Activated CD8-positive, alpha-beta memory T cell treated with anti-CD3 and anti-CD28 coated beads, Interleukin-2, amount 50 U/mL, for 24 hours (primary cell): Measurements from ENCODE around the gene GCM1.
"Not testable (repeated sequence)": the region's sequence is repeated elsewhere in the genome, so short reads cannot be mapped to it uniquely, and the experiment has no call there.

ENCODE experiments used
- DNase-seq: peaks from one replicate; pipeline ENCODE4 v3.0.0-alpha.2; 2020; ENCODE audit errors: extremely low read depth

Gene GCM1, protein sequence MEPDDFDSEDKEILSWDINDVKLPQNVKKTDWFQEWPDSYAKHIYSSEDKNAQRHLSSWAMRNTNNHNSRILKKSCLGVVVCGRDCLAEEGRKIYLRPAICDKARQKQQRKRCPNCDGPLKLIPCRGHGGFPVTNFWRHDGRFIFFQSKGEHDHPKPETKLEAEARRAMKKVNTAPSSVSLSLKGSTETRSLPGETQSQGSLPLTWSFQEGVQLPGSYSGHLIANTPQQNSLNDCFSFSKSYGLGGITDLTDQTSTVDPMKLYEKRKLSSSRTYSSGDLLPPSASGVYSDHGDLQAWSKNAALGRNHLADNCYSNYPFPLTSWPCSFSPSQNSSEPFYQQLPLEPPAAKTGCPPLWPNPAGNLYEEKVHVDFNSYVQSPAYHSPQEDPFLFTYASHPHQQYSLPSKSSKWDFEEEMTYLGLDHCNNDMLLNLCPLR

DNA sequence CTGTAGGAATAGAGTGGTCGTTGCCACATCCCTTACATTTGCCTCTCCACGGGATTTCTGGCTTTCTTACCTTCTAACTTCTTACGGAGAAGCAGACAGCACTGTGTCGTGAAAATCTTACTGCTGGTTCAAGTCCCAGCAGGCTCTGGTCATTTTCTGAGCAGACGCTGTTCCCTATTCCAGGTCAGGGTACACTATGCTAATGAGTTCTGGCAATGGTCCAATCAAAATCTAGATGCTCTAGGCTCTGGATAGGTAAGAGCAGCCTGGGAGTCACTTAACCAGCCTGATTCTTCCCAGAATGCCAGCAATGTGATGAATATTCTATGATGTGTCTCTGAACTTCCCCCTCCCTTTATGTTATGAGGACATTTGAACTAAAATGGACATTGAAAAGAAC is at the start of gene GCM1:
TSS of gene GCM1 (minus strand) at position 158 of the 400 bp plus-strand sequence. CDS start 3,209 bp downstream, outside the sequence.
- no peak for DNase-seq

DNA sequence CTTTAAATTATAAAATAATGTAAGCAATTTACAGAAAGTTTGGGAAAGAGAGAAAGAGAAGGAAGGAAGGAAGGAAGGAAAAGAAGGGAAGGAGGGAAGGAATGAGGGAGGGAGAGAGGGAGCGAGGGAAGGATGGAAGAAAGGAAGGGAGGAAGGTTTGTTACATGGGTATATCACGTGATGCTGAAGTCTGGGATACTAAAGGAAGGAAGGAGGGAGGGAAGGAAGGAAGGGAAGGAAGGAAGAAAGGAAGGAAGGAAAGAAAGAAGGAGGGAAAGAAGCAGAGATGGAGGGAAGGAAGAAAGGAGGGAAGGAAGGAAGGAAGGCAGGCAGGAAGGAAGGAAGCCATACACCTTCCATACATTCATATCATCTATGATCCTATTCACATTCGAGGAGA is 48.9 kb upstream of the GCM1 start:
- DNase-seq: no peak

DNA sequence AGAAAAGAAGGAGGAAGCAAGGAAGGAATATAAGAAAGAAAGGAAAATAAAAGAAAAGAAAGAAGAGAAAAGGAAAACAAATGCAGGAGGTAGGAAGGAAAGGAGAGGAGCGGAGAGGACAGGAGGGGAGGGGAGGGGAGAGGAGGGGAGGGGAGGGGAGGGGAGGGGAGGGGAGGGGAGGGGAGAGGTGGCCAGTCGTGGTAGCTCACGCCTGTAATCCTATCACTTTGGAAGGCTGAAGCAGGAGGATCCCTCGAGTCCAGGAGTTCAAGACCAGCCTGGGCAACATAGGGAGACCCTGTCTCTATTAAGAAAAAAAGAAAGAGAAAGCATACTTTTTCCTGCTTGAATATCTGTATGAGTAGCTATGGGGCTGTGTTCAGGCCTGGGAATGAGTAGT is 46.4 kb upstream of the GCM1 start:
- no peak for DNase-seq

DNA sequence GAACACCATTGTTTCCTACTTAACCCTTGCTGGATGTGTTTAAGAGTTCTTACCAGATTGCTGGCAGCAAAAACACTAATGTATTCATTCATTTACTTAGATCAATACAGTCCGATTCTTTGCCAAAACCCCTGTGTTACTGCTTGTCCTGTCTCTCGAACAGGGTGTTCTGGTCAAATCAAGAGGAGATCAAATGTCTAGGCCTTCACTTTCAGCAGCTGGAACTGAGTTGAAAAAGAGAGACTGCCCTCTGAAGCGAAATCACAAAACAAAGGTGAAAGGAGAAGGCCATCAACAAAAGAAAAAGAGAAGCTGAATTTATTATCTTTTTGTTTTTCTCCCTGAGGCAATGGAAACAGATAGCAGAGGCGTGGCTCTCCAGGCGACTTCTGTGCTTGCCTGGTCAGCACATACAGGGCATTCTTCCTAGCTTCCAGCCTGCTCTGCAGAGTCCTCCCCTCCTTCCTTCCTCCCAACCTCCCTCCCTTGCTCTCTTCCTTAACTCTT is 44.1 kb upstream of the GCM1 start:
- no peak for DNase-seq

DNA sequence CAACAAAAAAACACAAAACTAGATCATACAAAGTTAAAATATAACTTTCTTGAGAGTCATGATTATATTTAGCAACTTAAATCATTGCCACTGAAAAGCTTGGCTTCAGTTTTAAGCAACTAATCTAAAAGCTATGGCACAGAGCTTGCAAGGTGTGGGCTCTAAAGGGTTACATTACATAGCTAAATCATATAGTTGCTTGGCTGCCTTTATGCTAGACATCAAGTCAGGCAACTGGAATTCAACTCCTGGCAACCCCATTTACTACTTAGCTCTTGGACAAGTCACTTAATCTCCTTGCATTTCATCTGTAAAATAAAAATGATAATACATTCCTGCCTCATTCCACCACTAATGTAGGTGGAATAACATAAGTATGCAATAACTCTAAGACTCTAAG is 40.9 kb upstream of the GCM1 start:
- DNase-seq: no peak

DNA sequence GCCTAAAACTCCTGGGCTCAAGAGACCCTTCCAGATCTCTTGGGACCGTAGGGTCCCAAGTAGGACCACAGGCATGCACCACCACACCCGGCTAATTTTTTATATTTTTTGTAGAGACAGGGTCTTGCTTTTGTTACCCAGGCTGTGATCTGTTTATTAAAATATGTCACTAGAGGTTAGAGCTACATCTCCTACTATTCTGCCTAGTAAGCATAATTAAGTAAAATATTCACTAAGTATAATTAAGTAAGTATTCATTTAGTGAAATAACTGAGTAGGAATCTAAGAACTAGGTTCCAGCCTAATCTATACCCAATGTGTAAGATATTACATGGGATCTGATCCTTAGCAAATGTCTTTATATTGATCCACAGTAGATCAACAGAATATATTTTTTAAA is 40.2 kb upstream of the GCM1 start:
- no peak for DNase-seq

DNA sequence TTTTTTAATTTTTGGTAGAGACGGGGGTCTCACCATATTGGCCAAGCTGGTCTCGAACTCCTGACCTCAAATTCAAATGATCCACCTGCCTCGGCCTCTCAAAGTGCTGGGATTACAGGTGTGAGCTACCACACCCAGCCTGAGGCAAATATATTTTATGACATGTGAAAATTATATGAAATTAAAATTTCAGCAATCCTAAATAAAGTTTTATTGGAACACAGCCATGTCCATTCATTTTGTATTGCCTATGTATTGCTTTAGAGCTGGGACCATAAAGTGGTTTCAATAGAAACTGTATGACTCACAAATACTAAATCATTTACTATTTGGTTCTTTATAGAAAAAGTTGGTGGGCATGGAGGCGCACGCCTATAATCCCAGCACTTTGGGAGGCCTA is 32.0 kb upstream of the GCM1 start:
- DNase-seq: no peak

DNA sequence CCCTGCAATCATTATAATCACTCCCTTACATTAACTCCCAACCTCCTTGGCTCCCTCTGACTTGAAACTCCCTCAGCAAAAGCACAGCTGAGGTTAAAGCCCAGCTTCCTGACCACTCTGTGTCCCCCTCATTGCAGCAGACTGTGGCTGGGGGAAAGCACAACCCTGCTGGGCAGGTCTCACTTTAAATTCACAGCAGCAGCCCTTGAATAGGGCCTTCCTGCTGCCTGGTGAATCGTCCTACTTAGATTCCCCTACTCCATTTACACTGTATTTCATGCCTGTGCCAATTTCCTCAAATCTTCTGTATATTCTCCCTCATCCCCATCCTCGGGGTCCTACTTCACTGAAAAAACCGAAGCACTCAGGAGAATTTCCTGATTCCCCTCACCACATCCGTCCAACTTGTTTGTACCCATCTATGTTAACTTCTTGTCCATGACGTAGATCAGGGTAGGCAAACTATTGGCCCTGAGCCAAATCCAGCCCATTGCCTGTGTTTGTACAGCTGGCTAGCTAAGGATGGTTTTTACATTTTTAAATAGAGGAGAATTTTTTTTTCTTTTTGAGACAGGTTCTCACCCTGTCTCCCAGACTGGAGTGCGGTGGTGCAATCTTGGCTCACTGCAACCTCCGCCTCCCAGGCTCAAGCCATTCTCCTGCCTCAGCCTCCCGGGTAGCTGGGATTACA is 31.5 kb upstream of the GCM1 start:
- no peak for DNase-seq

DNA sequence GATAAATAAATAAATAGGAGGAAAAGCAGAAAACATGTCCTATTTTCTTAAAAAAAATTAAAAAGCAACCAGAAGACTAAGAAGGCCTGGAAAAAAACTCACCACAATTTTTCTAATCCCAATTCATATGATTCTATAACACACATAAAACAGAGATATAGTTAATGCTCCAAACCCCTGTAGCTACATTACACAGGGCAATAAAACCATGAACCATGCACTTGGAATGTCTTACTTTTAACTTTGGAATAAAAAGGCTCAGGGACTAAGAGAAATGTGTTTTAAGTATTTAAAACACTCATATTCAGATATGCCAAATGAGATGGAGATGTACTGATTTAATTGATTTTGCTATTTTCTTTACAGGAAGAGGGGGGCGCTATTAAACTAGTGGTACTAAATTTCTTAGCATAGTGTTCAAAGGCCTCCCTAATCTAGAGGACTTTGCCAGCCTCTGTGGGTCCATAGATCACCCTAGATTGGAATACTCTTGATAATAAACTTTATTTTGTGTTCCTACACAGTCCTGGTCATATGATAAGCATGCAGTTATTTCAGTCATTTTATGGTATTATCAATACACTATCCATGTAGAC is 30.3 kb upstream of the GCM1 start:
- DNase-seq: no peak

DNA sequence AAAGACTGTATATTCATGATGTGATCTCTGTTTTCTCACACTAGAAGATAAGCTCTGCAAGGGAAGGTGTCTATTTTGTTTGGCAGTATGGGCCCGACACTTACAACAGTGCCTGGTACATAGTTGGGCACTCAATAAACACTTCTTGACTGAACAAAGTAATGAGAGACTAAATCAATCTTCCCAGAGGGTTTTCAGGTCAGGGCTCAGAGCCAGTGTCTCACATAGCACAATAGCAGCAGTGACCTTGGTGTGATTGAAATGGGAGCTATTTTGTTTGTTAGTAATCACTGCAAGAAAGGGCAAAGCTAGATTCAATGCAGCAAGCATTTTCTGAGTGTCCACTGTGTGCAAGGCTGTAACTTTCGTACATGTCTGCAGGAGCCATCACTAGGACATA is 26.4 kb upstream of the GCM1 start:
- no peak for DNase-seq

DNA sequence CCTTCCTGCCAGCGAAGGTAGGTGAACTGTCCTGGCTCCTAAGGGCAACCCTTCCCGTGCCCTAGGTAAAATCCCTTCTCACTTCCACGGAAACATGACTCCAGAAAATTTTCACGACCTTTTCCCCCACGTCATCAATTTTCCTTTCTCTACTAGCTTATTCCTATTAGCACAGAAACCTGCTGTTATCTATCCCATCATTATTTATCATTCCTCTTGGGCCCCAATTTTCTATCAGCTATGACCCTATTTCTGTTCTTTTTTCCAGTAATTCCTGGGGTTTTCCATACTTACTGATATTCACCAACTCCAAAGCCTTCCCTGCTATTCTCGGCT is 23.8 kb upstream of the GCM1 start:
- no peak for DNase-seq

DNA sequence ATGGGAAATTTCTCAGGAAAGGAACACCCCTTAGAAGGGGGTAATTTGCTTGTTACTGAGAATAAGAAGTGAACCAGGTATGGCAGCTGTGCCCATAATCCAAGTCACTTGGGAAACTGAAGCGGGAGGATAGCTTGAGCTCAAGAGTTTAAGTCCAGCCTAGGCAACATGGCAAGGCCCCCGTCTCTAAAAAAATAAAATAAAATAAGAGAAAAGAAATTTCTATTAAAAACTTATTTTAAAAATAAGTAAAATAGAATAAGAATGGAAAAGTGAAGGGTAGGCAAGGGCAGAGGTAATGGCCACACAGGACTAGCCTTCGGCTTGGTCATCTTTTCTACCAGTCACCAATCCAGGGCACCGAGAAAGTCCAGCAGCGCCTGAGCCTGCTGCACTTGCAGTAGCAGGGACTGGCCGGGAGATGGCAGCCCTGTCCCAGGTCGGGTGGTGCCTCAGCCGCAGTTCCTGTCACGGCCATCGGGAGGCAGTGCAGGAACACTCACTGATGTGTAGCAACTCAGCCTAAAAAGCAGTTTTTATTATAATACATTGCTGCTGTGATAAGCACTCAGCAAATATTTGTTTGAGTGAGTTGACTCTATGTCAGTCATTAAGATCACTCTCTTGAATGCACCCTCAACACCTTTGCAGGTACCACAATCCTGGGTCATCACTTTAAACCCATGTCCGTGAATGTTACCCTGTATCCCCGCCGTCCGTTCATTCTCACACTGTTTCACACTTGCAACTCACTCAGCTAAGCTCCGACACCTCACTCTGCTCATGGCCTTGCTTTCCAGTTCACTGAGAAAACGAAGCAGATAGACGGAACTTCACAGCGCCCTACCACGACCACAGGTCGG is 23.2 kb upstream of the GCM1 start:
- DNase-seq: peak; percentile 66

DNA sequence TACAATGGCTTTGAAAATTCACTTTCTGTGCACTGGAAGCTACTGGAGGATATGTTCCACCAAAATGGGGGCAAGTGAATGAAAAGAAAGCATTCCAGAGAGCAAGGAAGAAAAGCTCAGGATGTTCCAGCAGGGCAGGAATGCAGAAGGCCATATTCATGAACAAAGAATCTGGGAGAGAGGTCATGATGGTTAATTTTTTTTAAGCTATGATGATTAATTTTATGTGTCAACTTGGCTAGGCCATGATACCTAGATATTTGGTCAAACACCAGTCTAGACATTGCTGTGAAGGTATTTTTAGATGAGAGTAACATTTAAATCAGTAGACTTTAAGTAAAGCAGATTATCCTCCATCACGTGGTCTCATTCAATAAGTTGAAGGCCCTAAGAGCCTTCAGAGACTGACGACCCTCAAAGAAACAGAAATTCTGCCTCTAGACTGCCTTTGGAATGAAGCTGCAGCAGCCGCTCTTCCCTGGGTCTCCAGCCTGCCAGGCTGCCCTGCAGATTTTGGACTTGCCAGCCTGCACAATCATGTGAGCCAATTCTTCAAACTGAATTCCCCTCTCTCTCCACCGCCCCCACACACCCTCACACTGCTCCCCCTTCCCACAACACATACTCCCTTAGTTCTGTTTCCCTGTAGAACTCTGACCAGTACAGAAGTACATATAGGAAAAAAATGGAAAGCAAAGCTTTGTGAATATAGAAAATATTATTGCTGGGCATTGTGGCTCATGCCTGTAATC is 20.1 kb upstream of the GCM1 start:
- DNase-seq: no peak

DNA sequence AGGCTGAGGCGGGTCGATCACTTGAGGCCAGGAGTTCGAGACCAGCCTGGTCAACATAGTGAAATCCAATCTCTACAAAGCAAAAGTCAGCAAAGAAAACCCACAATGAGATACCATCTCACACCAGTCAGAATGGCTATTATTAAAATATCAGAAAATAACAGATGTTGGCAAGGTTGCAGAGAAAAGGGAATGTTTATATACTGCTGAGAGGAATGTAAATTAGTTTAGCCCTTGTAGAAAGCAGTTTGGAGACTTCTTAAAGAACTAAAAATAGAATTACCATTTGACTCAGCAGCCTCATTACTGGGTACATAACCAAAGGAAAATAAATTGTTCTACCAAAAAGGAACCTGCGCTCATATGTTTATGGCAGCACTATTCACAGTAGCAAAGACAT is 16.7 kb upstream of the GCM1 start:
- DNase-seq: no peak

DNA sequence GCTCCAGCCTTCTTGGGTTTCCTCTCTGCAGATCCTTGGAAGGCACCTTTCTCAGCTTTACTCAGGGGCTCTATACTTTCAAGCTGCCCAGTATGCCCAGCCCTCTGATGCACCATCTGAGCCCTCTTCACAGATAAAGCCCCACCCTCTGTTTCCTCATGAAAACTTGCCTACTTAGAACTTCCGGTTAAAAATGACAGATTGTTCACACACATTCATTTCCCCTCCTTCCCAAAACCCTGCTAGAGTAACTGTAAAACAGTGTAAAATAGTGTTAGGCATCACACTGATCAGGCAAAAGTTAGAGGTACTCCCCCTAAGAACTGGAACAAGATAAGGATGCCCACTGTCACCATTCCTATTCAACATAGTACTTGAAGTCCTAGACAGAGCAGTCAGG is 14.0 kb upstream of the GCM1 start:
- DNase-seq: no peak

DNA sequence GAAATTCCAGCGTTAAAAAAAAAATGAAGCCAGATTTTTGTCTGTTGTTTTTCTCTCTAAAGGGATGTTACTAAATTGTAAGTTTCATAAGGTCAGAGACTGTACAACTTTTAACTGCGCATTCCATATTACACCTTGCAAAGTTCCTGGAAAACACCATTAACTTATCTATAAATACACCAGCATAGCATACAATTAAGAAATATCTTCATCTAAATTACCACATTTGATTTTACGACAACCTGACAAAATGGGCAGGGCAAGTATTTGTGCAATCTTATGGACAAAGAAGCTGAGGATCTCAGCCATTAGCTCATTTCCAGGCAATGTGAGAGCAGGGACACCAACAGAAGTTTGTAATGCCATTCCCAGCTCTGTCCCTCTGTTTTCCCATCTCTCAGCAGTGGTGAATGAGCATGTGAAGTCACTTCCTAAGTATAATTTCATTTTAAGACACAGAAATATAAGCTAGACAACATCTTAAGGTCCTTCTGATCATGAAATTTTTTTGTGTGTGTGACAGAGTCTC is 12.9 kb upstream of the GCM1 start:
- no peak for DNase-seq

DNA sequence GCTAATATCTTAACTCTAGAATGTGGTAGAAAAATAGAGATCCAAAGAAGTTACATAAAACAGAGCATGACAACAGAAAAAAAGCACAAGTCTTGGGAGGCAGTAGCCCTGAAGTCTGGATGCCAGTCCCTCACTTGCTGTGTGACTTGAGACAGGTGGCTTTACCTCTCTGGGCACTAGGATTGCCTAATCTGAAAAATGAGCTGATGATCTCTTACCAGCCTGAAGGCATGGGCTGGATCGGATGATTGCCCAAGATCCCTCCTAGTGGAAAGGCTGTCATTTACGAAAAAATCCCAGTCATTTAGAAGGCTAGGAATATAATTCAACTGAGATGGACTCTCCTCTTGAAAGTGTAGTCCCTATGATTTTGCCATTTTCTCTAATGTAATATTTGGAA is 10.9 kb upstream of the GCM1 start:
- no peak for DNase-seq

DNA sequence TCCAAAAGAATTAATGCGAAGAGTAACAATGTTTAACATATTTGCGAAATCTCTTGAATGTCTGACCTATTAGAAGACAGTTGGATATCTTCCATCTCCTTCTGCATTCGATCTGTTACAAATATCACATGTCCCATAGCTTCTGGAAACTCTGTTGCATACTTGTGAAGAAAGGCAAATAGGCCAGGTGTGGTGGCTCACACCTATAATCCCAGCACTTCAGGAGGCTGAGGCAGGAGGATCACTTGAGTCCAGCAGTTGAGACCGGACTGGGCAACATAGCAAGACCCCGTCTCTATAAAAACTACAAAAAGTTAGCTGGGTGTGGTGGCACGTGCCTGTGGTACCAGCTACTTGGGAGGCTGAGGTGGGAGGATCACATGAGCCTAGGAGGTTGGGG is 9.4 kb upstream of the GCM1 start:
- DNase-seq: not testable (repeated sequence)

DNA sequence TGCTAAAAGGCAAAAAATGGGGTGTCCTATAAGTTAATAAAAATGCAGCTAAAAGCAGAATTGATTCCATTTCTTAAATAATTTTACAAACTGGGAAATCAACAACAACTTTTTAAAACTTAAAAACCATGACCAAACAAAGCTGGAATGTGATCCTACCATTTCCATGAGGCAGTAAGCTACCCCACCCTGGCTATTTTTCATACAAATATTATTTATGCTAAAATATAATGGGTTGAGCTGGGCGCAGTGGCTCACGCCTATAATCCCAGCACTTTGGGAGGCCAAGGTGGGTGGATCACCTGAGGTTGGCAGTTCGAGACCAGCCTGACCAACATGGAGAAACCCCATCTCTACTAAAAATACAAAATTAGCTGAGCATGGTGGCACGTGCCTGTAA is 6.6 kb upstream of the GCM1 start:
- DNase-seq: not testable (repeated sequence)

DNA sequence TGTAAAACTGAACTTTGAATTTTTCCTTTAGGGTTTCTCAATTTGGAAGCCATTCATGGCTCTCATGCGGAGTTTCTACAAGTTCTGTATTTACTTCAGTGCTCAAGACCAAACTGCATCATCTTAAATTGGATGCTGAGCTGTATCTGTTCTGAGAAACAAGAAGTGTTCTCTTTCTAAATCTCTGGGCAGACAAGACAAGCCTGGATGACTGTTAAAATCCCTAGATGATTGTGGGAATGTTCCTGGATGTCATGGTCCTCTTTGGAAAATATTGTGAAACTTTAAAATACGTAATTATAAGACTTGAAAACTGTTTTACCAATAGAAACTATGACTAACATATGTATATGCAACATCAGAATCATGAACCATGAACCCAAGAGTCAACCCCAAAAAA is 6.2 kb upstream of the GCM1 start:
- no peak for DNase-seq

DNA sequence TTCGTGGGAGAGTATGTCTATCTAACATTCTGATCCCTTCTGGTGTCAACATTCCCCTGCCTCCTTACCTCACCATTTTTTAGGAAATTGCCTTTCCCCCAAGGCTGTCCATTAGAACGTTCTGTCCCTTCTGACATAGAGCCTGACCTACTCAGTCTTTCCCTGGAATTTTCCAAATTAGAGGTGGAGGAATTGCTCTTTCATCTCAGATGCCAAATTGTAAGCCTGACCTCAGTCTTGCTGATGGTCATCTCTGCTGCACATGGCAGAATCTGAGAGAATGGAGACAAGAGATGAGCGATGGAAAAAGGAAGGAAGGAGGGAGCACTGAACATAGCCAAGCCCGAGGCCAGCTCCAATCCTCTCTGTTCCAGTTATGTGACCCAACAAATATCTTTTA is 5.4 kb upstream of the GCM1 start:
- no peak for DNase-seq
